Measurements from ENCODE around the gene MAEA.

DNA sequence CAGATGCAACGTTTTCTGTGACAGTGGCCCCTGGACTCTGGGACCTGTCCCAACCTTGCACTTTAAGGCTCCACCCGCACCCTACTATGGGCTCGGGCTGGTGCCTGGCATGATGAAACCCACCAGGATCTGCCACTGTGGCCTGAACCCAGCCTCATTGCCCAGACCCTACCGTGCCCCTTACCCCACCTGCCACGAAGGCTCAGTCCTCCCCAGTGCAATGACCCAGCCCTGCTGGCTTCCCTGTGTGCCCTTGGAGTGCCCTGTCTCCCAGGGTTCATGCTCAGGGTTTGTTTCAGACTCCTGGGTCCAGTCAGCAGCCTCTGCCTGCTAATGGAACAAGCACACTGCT, 60.5 kb downstream of the MAEA start:
- TF ChIP-seq EZH2 (IDR thresholded peaks at IDR 0.05; ENCODE audit: insufficient read depth, poor library complexity, severe bottlenecking) = no peak
- no peak for TF ChIP-seq EZH2phosphoT487 (IDR thresholded peaks at IDR 0.05; ENCODE audit: insufficient read depth, low read depth)
